ENCODE results near the gene DNAAF1. TPM values are rescaled to one million over a fixed set of nuclear protein-coding genes. Genes with fewer than 3 reads are reported as not detected.

Gene DNAAF1
- total RNA-seq, 1 experiment from 2014 or later, result not detected

DNA sequence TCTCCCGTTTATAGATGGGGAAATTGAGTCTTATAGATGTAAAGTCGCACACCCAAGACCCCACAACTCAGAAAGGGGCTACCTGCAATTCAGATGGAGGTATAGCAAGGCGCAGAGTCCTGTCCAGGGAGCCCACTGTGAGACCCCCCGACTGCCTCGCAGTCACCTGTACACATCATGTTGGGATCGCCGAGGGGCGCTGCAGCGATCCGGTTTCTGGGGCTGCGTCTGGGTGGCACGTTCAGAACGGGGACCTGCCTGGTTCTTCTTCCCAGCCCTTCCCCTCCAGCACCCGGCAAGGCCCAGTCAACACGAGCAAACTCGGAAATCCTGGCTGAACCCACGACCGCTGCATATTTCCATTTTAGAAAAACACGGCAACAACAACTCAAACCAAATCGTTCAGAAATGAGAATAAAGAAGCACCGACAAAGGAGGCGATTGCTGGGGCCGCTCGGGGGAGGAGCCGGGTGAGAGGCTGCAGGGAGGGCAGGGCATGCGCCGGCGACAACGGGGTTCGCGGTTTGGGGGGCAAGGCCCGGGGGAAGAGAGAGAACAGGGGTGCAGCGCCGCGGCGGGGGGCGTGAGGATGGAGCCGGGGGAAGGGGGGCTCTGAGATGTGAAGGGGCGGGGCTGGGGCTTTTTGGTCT lies 774 bp upstream of the DNAAF1 start:
- H3K4me3 ChIP-seq (ENCODE audit: low read depth, low read length, poor library complexity, severe bottlenecking), result peak overlapping the region; percentile 81
- CTCF ChIA-PET, result no interaction called here
- H3K27ac ChIP-seq (ENCODE audit: low read depth, low read length, poor library complexity, severe bottlenecking), result peak overlapping the region; percentile 86
- TF ChIP-seq CTCF (conservative IDR thresholded peaks at IDR 0.05; ENCODE audit: low read depth, low read length) (peak; percentile 34; the same call in 1 of the 2 replicates), EZH2 (IDR thresholded peaks at IDR 0.05; ENCODE audit: borderline replicate concordance, low read depth, low read length, poor library complexity, severe bottlenecking) (no peak)
- H3K36me3 ChIP-seq (ENCODE audit: insufficient read depth, low read length, poor library complexity, severe bottlenecking), result no peaks in the 10 kb centered on the region
- BruUV-seq (replicated peaks), result no TSS peak
- DNase-seq (ENCODE audit: low spot score), result peak; percentile 35
- POLR2A ChIA-PET (ENCODE audit: low non-redundant PET), result no interaction called here
- intact Hi-C loops (cut with micrococcal nuclease; ENCODE audit: unreplicated experiment), result no loop called here
- H3K9me3 ChIP-seq (ENCODE audit: low read depth, low read length, poor library complexity, severe bottlenecking), result no peaks in the 10 kb centered on the region
- H3K4me1 ChIP-seq (ENCODE audit: insufficient read depth, low read length, poor library complexity, severe bottlenecking), result no peaks in the 10 kb centered on the region
- peaks cover 16% of the 10 kb centered on the region for H3K27me3 ChIP-seq (replicated peaks; ENCODE audit: insufficient read depth, low read depth, low read length, poor library complexity)

DNA sequence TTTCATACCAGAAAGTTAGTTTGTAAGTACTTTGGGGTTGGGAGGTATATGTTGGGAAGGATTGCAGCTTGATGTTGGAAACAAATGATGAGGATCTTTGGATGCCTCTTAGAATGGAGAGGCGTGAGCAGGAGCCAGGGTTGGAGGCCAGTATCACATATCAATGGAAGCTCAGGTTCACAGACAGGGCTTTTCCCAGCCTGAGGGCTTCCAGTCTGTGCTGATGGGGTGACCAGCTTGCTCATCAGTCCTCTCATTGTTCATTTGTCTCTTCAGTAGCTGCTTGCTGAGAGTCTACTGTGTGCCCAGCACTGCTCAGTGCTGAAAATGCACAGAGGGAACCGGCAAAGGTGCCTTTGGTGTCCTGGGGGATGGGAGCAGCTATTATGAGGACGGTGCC lies 5.8 kb downstream of the DNAAF1 start:
- no peak for DNase-seq (ENCODE audit: low spot score)
- BruUV-seq (replicated peaks), result no TSS peak
- H3K9me3 ChIP-seq (ENCODE audit: low read depth, low read length, poor library complexity, severe bottlenecking), result no peaks in the 10 kb centered on the region
- ChIA-PET POLR2A (ENCODE audit: low non-redundant PET) (no interaction called here), CTCF (no interaction called here)
- TF ChIP-seq CTCF (conservative IDR thresholded peaks at IDR 0.05; ENCODE audit: low read depth, low read length) (no peak), EZH2 (IDR thresholded peaks at IDR 0.05; ENCODE audit: borderline replicate concordance, low read depth, low read length, poor library complexity, severe bottlenecking) (no peak)
- peaks cover 16% of the 10 kb centered on the region for H3K27me3 ChIP-seq (replicated peaks; ENCODE audit: insufficient read depth, low read depth, low read length, poor library complexity)
- H3K36me3 ChIP-seq (ENCODE audit: insufficient read depth, low read length, poor library complexity, severe bottlenecking), result no peaks in the 10 kb centered on the region
- intact Hi-C loops (cut with micrococcal nuclease; ENCODE audit: unreplicated experiment), result no loop called here
- H3K4me1 ChIP-seq (ENCODE audit: insufficient read depth, low read length, poor library complexity, severe bottlenecking), result no peaks in the 10 kb centered on the region
- no peak overlapping the region for H3K27ac ChIP-seq (ENCODE audit: low read depth, low read length, poor library complexity, severe bottlenecking)
- no peak overlapping the region for H3K4me3 ChIP-seq (ENCODE audit: low read depth, low read length, poor library complexity, severe bottlenecking)

- no TSS peak for BruUV-seq (replicated peaks)
- no peaks in the 10 kb centered on the region for H3K4me1 ChIP-seq (ENCODE audit: insufficient read depth, low read length, poor library complexity, severe bottlenecking)
- intact Hi-C loops (cut with micrococcal nuclease; ENCODE audit: unreplicated experiment), result no loop called here
- no peak overlapping the region for H3K27ac ChIP-seq (ENCODE audit: low read depth, low read length, poor library complexity, severe bottlenecking)
- H3K27me3 ChIP-seq (replicated peaks; ENCODE audit: insufficient read depth, low read depth, low read length, poor library complexity), result no peaks in the 10 kb centered on the region
- ChIA-PET CTCF (no interaction called here), POLR2A (ENCODE audit: low non-redundant PET) (no interaction called here)
- H3K4me3 ChIP-seq (ENCODE audit: low read depth, low read length, poor library complexity, severe bottlenecking), result no peak overlapping the region
- no peaks in the 10 kb centered on the region for H3K36me3 ChIP-seq (ENCODE audit: insufficient read depth, low read length, poor library complexity, severe bottlenecking)
- no peaks in the 10 kb centered on the region for H3K9me3 ChIP-seq (ENCODE audit: low read depth, low read length, poor library complexity, severe bottlenecking)
- no peak for DNase-seq (ENCODE audit: low spot score)
- no peak for TF ChIP-seq CTCF (conservative IDR thresholded peaks at IDR 0.05; ENCODE audit: low read depth, low read length)
- no peak for TF ChIP-seq EZH2 (IDR thresholded peaks at IDR 0.05; ENCODE audit: borderline replicate concordance, low read depth, low read length, poor library complexity, severe bottlenecking)
These were observed 8.6 kb downstream of the DNAAF1 start for GRCh38 chr16:84153660-84154214.
